Peyer's patch (tissue), 4 donors: ENCODE results near the gene RBM39.

ENCODE experiments used
- CTCF ChIP-seq, 6 experiments: fragments of 450-650 bp in 4 of 6; fragments of 200-600 bp in 2 of 6; sonication (generic) in 1 of 6; IDR thresholded peaks; one replicate each; pipeline ENCODE4 v1.5.1; 2017 to 2019; ENCODE audit warnings: antibody characterized with exemption in 6 of 6, mild to moderate bottlenecking in 3 of 6, moderate library complexity in 1 of 6
- POLR2A ChIP-seq, 2 donors: fragments of 450-650 bp; IDR thresholded peaks; one replicate each; pipeline ENCODE4 v1.5.1; 2017; ENCODE audit warnings: antibody characterized with exemption in 2 of 2, mild to moderate bottlenecking in 2 of 2, moderate library complexity in 2 of 2

GRCh38 chr20:35735826-35736470, 6.1 kb downstream of the RBM39 start:
- TF ChIP-seq POLR2A (IDR thresholded peaks at IDR 0.05) (no peak), CTCF (IDR thresholded peaks at IDR 0.05) (no peak)
